GM12878 (cell line): Measurements from ENCODE around the gene DHRS12. TPM values are rescaled to one million over a fixed set of nuclear protein-coding genes. Genes with fewer than 3 reads are reported as not detected.

ENCODE experiments used
- ATAC-seq: fragments of 200-7000 bp; cut with Tn5 transposase; 3 replicates; pipeline ENCODE4 v1.9.1; 2020; ENCODE audit warnings: mild to moderate bottlenecking, moderate library complexity
- BruUV-seq: library from RNA; stranded (reverse); fragments of 400-500 nt; replicated peaks from 2 replicates; lab custom pipeline; 2021; lab: Mats Ljungman, UMichigan
- CTCF ChIA-PET: fragments of 300-600 bp; sonication (Branson Sonifier 250); formaldehyde crosslinking; extraction: SDS; loops from one replicate; lab custom pipeline; 2021; ENCODE audit warnings: inconsistent platforms; lab: Yijun Ruan, JAX
- POLR2A ChIA-PET: fragments of 350-600 bp; formaldehyde crosslinking; extraction: SDS; loops from one replicate; lab custom pipeline; 2021; ENCODE audit warnings: inconsistent platforms; lab: Charles Lee
- RAD21 ChIA-PET: fragments of 300-600 bp; sonication (Branson Sonifier 250); formaldehyde crosslinking; loops from one replicate; lab custom pipeline; 2023; ENCODE audit warnings: antibody characterized with exemption; ENCODE audit not compliant: unreplicated experiment; lab: Charles Lee
- SMC1A ChIA-PET: fragments of 300-600 bp; sonication (Branson Sonifier 250); formaldehyde crosslinking; loops from one replicate; lab custom pipeline; 2023; ENCODE audit not compliant: unreplicated experiment, uncharacterized antibody; lab: Charles Lee
- DNase-seq: peaks from one replicate; pipeline ENCODE4 v3.0.0-alpha.2; 2011; ENCODE audit warnings: low read depth, low spot score
- FAIRE-seq: peaks from 3 replicates; lab custom pipeline; 2011; peaks lifted over from hg19 to GRCh38; lab: Jason Lieb, UNC
- H2AFZ ChIP-seq: 2 replicates; pipeline ENCODE4 v1.6.0; 2011; ENCODE audit warnings: low read depth, low read length, control low read depth; ENCODE audit not compliant: control insufficient read depth
- H3K27ac ChIP-seq: 2 replicates; pipeline ENCODE4 v1.5.1; 2011; ENCODE audit warnings: control low read depth; ENCODE audit not compliant: control insufficient read depth, insufficient read depth
- H3K27me3 ChIP-seq, 2 experiments: replicated peaks in 1 of 2; 2 replicates each; pipeline versions ENCODE4 v1.6.0 to v1.6.1; 2011; ENCODE audit warnings: low read length in 1 of 2; ENCODE audit not compliant: control insufficient read depth in 2 of 2, insufficient read depth in 2 of 2
- H3K36me3 ChIP-seq, 2 experiments: 2 replicates each; pipeline ENCODE4 v1.5.1; 2011; ENCODE audit warnings: low read length in 1 of 2; ENCODE audit not compliant: control insufficient read depth in 2 of 2, insufficient read depth in 2 of 2
- H3K4me1 ChIP-seq: 2 replicates; pipeline ENCODE4 v1.6.1; 2011; ENCODE audit warnings: mild to moderate bottlenecking, low read length, moderate library complexity, mixed read lengths; ENCODE audit not compliant: control insufficient read depth, insufficient read depth
- H3K4me2 ChIP-seq: 2 replicates; pipeline ENCODE4 v1.6.0; 2011; ENCODE audit warnings: control low read depth; ENCODE audit not compliant: control insufficient read depth, insufficient read depth
- H3K4me3 ChIP-seq: fragments of 200-600 bp; sonication (generic); 2 replicates; pipeline ENCODE4 v1.5.1; 2016
- H3K79me2 ChIP-seq: 2 replicates; pipeline ENCODE4 v1.6.0; 2011; ENCODE audit warnings: low read length; ENCODE audit not compliant: control insufficient read depth, insufficient read depth
- H3K9ac ChIP-seq: 2 replicates; pipeline ENCODE4 v1.8.0; 2011; ENCODE audit warnings: low read length, control low read depth, mixed read lengths; ENCODE audit not compliant: control insufficient read depth, insufficient read depth
- H3K9me3 ChIP-seq: replicated peaks from 3 replicates; pipeline ENCODE4 v1.5.1; 2011; ENCODE audit warnings: mild to moderate bottlenecking, low read length; ENCODE audit not compliant: control insufficient read depth, insufficient read depth
- H4K20me1 ChIP-seq: 2 replicates; pipeline ENCODE4 v1.6.0; 2011; ENCODE audit not compliant: control insufficient read depth, insufficient read depth
- ATF7 ChIP-seq: fragments of 450-650 bp; IDR thresholded peaks from 2 replicates; pipeline ENCODE4 v1.6.1; 2016; ENCODE audit warnings: low read depth, mild to moderate bottlenecking
- CHD2 ChIP-seq: IDR thresholded peaks from 2 replicates; pipeline ENCODE4 v1.6.1; 2011; ENCODE audit warnings: low read depth, low read length, improper control_type of control experiment, borderline replicate concordance
- IKZF2 ChIP-seq, 2 experiments: fragments of 450-650 bp; IDR thresholded peaks; 2 replicates each; pipeline ENCODE4 v1.6.1; 2017; ENCODE audit warnings: mild to moderate bottlenecking in 2 of 2, moderate library complexity in 2 of 2
- KAT2A ChIP-seq: conservative IDR thresholded peaks from 2 replicates; pipeline ENCODE4 v1.6.1; 2011; ENCODE audit warnings: low read depth, low read length; ENCODE audit not compliant: control insufficient read depth
- RUNX3 ChIP-seq: IDR thresholded peaks from 2 replicates; pipeline ENCODE4 v1.6.1; 2012; ENCODE audit warnings: low read length, inconsistent platforms
- WGBS: methylation state at CpG from one replicate; pipeline ENCODE4 v1.1.6; 2016; ENCODE audit warnings: low lambda C conversion rate; ENCODE audit not compliant: insufficient replicate concordance, insufficient coverage; ENCODE audit errors: missing lambda C conversion rate; 5-methylcytosine and 5-hydroxymethylcytosine counted together
- in situ Hi-C: fragments of 300-500 bp; cut with MboI; formaldehyde crosslinking; loops from 9 replicates; pipeline ENCODE4 v1.14.3; 2018; ENCODE audit warnings: mixed read lengths
- intact Hi-C: fragments of 100-400 bp; cut with micrococcal nuclease; formaldehyde crosslinking; loops from one replicate; pipeline ENCODE4 v1.14.2; 2022; ENCODE audit not compliant: unreplicated experiment
- polyA plus RNA-seq, 11 experiments: library from polyadenylated mRNA; depleted of rRNA in 4 of 11; unstranded in 6 of 11; stranded (reverse) in 5 of 11; fragments of >200 nt; fragmentation: Nextera tagmentation in 4 of 11; fragmentation: Illumina TruSeq in 1 of 11; extraction: Ambion mirVana in 4 of 11; extraction: Trizol in 1 of 11; gene quantifications; 1 replicate in 1 of 11; 2 replicates in 10 of 11; pipeline versions ENCODE4 v1.2.1 to v1.2.3, GENCODE V29; 2011 to 2016; ENCODE audit warnings: inconsistent platforms in 2 of 11, missing spikeins in 2 of 11, low read depth in 1 of 11
- total RNA-seq, 4 experiments: library from RNA; depleted of rRNA in 3 of 4; stranded (reverse); fragments of >200 nt in 3 of 4; fragmentation: Illumina TruSeq in 1 of 4; extraction: Trizol in 1 of 4; gene quantifications; 2 replicates each; pipeline versions ENCODE4 v1.2.1 to v1.2.3, GENCODE V29; 2013 to 2021

DHRS12 gene
- total and polyA plus RNA-seq, 10 of the 15 experiments (the other 5 are each of a cell fraction or from before 2014, with no cell fraction given) = 2.9 to 11.3 (median 8.2) TPM

GRCh38 chr13:51819544-51819943, 15.6 kb upstream of the DHRS12 start:
- H3K27ac ChIP-seq = no peak overlapping the region; the same call in 1 of the 2 replicates
- CTCF ChIA-PET = interaction anchor here (0.7 to 6.3 kb wide), 8 partner anchors 9 to 308 kb away, joined by 3 to 44 read pairs (median 4); partner anchors contain the start of gene TMEM272
- H3K9me3 ChIP-seq = no peaks in the 10 kb centered on the region
- H3K4me1 ChIP-seq = peaks cover 28% of the 10 kb centered on the region
- in situ Hi-C loops (no loop called here), intact Hi-C loops (loop anchor here (5.0 to 10.0 kb wide), 3 partner anchors 138 to 635 kb away; partner anchors contain the start of genes CKAP2 and VPS36)
- RAD21 ChIA-PET = interaction anchor here (0.7 to 1.9 kb wide), 4 partner anchors 9 to 366 kb away, joined by 3 to 7 read pairs (median 4); partner anchors contain the start of gene INTS6
- no peak overlapping the region; the same call in 1 of the 2 replicates for H2AFZ ChIP-seq
- H3K36me3 ChIP-seq = no peaks in the 10 kb centered on the region
- H3K9ac ChIP-seq = no peak overlapping the region
- BruUV-seq = no TSS peak
- no peaks in the 10 kb centered on the region for H3K27me3 ChIP-seq
- no peak for ATAC-seq
- no peaks in the 10 kb centered on the region for H3K79me2 ChIP-seq
- H3K4me2 ChIP-seq = peak overlapping the region; percentile 52; the same call in 1 of the 2 replicates
- H4K20me1 ChIP-seq = no peaks in the 10 kb centered on the region
- no peak overlapping the region for H3K4me3 ChIP-seq
- POLR2A ChIA-PET = interaction anchor here (0.6 kb wide), 1 partner anchor 20 kb away, joined by 3 read pairs; no protein-coding TSS in a partner anchor
- no peak for DNase-seq
- WGBS = 63% methylated on average over 3 of the region's 3 CpGs
- SMC1A ChIA-PET = interaction anchor here (0.7 to 4.9 kb wide), 6 partner anchors 10 to 304 kb away, joined by 3 to 36 read pairs (median 6); no protein-coding TSS in a partner anchor
- TF ChIP-seq RUNX3 = no peak
- TF ChIP-seq IKZF2 (IDR thresholded peaks at IDR 0.05) = peak in 1 of 2 experiments; percentile 9; a peak in 1 of 4 replicates
- TF ChIP-seq ATF7 = no peak
- TF ChIP-seq CHD2 = no peak
- TF ChIP-seq KAT2A = no peak
- TF ChIP-seq, all 136 proteins: peak for 1
- FAIRE-seq = no peak
